H1 (cell line): ENCODE data around the gene MBD1. TPM values are rescaled to one million over a fixed set of nuclear protein-coding genes. Genes with fewer than 3 reads are reported as not detected.

Source experiments
- CTCF ChIA-PET: fragments of 300-600 bp; sonication (Branson Sonifier 250); formaldehyde crosslinking; loops from one replicate; lab custom pipeline; 2021; ENCODE audit not compliant: partially characterized antibody; lab: Charles Lee
- POLR2A ChIA-PET: fragments of 300-600 bp; sonication (Branson Sonifier 250); formaldehyde crosslinking; loops from one replicate; lab custom pipeline; 2021; ENCODE audit warnings: inconsistent platforms; ENCODE audit not compliant: partially characterized antibody; lab: Charles Lee
- DNase-seq, 2 experiments: peaks; one replicate each; pipeline versions ENCODE4 v3.0.0 to v3.0.0-alpha.2; 2010 to 2022; ENCODE audit warnings: low spot score in 2 of 2, low read depth in 1 of 2, mixed read lengths in 1 of 2
- FAIRE-seq: peaks from 2 replicates; lab custom pipeline; 2011; peaks lifted over from hg19 to GRCh38; lab: Jason Lieb, UNC
- H2AFZ ChIP-seq: 2 replicates; pipeline ENCODE4 v1.8.1; 2012; ENCODE audit warnings: low read length, inconsistent platforms
- H2AK5ac ChIP-seq: 2 replicates; pipeline ENCODE4 v1.6.1; 2013; ENCODE audit warnings: low read depth, low read length
- H2BK120ac ChIP-seq: replicated peaks from 2 replicates; pipeline ENCODE3; 2013; ENCODE audit warnings: low read depth, low read length, inconsistent platforms
- H2BK12ac ChIP-seq: 2 replicates; pipeline ENCODE4 v1.6.1; 2013; ENCODE audit warnings: low read depth, low read length
- H2BK15ac ChIP-seq: 2 replicates; pipeline ENCODE4 v1.6.1; 2013; ENCODE audit warnings: low read length
- H2BK20ac ChIP-seq: 2 replicates; pipeline ENCODE4 v1.6.1; 2013; ENCODE audit warnings: low read length
- H2BK5ac ChIP-seq: 2 replicates; pipeline ENCODE4 v1.6.1; 2013; ENCODE audit warnings: low read depth, low read length
- H3K14ac ChIP-seq: 2 replicates; pipeline ENCODE4 v1.6.1; 2013; ENCODE audit warnings: inconsistent platforms; ENCODE audit not compliant: insufficient read length
- H3K18ac ChIP-seq: 2 replicates; pipeline ENCODE4 v1.6.1; 2013; ENCODE audit warnings: low read length; ENCODE audit errors: extremely low read depth
- H3K23ac ChIP-seq: 2 replicates; pipeline ENCODE4 v1.6.1; 2013; ENCODE audit warnings: inconsistent platforms; ENCODE audit not compliant: insufficient read length
- H3K23me2 ChIP-seq: 2 replicates; pipeline ENCODE4 v1.6.1; 2013; ENCODE audit warnings: low read depth, low read length
- H3K27ac ChIP-seq: 2 replicates; pipeline ENCODE4 v1.6.1; 2011; ENCODE audit warnings: low read depth, low read length, inconsistent platforms
- H3K27me3 ChIP-seq, 4 experiments: replicated peaks in 1 of 4; 1 replicate in 1 of 4; 2 replicates in 3 of 4; pipeline versions ENCODE4 v1.6.1 to v1.8.1; 2011 to 2013; ENCODE audit warnings: low read length in 3 of 4, mild to moderate bottlenecking in 3 of 4, inconsistent platforms in 2 of 4, mixed read lengths in 2 of 4, moderate library complexity in 1 of 4; ENCODE audit not compliant: control insufficient read depth in 3 of 4, insufficient read depth in 3 of 4; ENCODE audit errors: extremely low read depth in 1 of 4
- H3K36me3 ChIP-seq, 4 experiments: 2 replicates each; pipeline versions ENCODE4 v1.6.1 to v1.8.1; 2011 to 2013; ENCODE audit warnings: mild to moderate bottlenecking in 4 of 4, low read length in 3 of 4, moderate library complexity in 2 of 4, control low read depth in 1 of 4, inconsistent platforms in 1 of 4; ENCODE audit not compliant: insufficient read depth in 4 of 4, control insufficient read depth in 2 of 4
- H3K4ac ChIP-seq: replicated peaks from 2 replicates; pipeline ENCODE3; 2013; ENCODE audit warnings: low read length, low read depth, mixed read lengths, inconsistent platforms; ENCODE audit not compliant: insufficient read length
- H3K4me1 ChIP-seq, 4 experiments: replicated peaks in 1 of 4; 1 replicate in 1 of 4; 2 replicates in 3 of 4; pipeline versions ENCODE4 v1.6.1 to v1.8.1; 2011 to 2013; ENCODE audit warnings: low read length in 3 of 4, inconsistent platforms in 2 of 4, mixed read lengths in 1 of 4; ENCODE audit not compliant: insufficient read depth in 4 of 4, control insufficient read depth in 3 of 4
- H3K4me2 ChIP-seq, 2 experiments: 2 replicates each; pipeline versions ENCODE4 v1.6.1 to v1.8.1; 2011 to 2013; ENCODE audit warnings: low read depth in 2 of 2, low read length in 2 of 2, control low read depth in 1 of 2, inconsistent platforms in 1 of 2, mild to moderate bottlenecking in 1 of 2; ENCODE audit not compliant: insufficient read depth in 1 of 2
- H3K4me3 ChIP-seq, 4 experiments: fragments of 200-600, 300-600 bp in 1 of 4; sonication (generic), shearing (Covaris generic), sonication (Bioruptor Twin) in 1 of 4; 2 replicates each; pipeline versions ENCODE4 v1.5.1 to v1.8.1; 2011 to 2016; ENCODE audit warnings: low read length in 4 of 4, low read depth in 3 of 4, control low read depth in 2 of 4, inconsistent platforms in 2 of 4, mild to moderate bottlenecking in 2 of 4, mixed read lengths in 1 of 4, moderate library complexity in 1 of 4; ENCODE audit not compliant: insufficient read depth in 2 of 4; ENCODE audit errors: extremely low read depth in 1 of 4
- H3K56ac ChIP-seq: replicated peaks from 2 replicates; pipeline ENCODE3; 2013; ENCODE audit warnings: low read depth, mild to moderate bottlenecking, mixed read lengths, low read length, inconsistent platforms; ENCODE audit not compliant: insufficient read length
- H3K79me1 ChIP-seq: 2 replicates; pipeline ENCODE4 v1.6.1; 2013; ENCODE audit warnings: low read depth, low read length, control low read depth
- H3K79me2 ChIP-seq, 2 experiments: 2 replicates each; pipeline versions ENCODE4 v1.6.1 to v1.8.1; 2012 to 2013; ENCODE audit warnings: low read length in 2 of 2, mild to moderate bottlenecking in 2 of 2, inconsistent platforms in 1 of 2; ENCODE audit not compliant: insufficient read depth in 2 of 2, control insufficient read depth in 1 of 2
- H3K9ac ChIP-seq, 4 experiments: replicated peaks in 1 of 4; 1 replicate in 1 of 4; 2 replicates in 3 of 4; pipeline versions ENCODE4 v1.6.1 to v1.8.1; 2011 to 2013; ENCODE audit warnings: low read depth in 3 of 4, low read length in 3 of 4, control low read depth in 2 of 4, mild to moderate bottlenecking in 2 of 4, moderate library complexity in 2 of 4, inconsistent platforms in 1 of 4; ENCODE audit errors: extremely low read depth in 1 of 4
- H3K9me3 ChIP-seq, 2 experiments: 2 replicates each; pipeline versions ENCODE4 v1.6.1 to v1.8.1; 2012 to 2013; ENCODE audit warnings: mild to moderate bottlenecking in 2 of 2, moderate library complexity in 2 of 2, control low read depth in 1 of 2, inconsistent platforms in 1 of 2, low read depth in 1 of 2, low read length in 1 of 2, mixed read lengths in 1 of 2; ENCODE audit not compliant: insufficient read depth in 2 of 2
- H4K20me1 ChIP-seq, 2 experiments: replicated peaks in 1 of 2; 2 replicates each; pipeline versions ENCODE3 to v1.8.1; 2011 to 2013; ENCODE audit warnings: inconsistent platforms in 2 of 2, low read length in 2 of 2, mild to moderate bottlenecking in 1 of 2; ENCODE audit not compliant: insufficient read depth in 2 of 2, control insufficient read depth in 1 of 2
- H4K5ac ChIP-seq: 2 replicates; pipeline ENCODE4 v1.6.1; 2013; ENCODE audit warnings: low read length, low read depth, mixed read lengths, inconsistent platforms; ENCODE audit not compliant: insufficient read length
- H4K8ac ChIP-seq: 2 replicates; pipeline ENCODE4 v1.8.0; 2013; ENCODE audit warnings: mild to moderate bottlenecking, moderate library complexity, low read length, inconsistent platforms; ENCODE audit not compliant: insufficient read depth; ENCODE audit errors: extremely low read depth
- H4K91ac ChIP-seq: replicated peaks from 2 replicates; pipeline ENCODE3; 2013; ENCODE audit warnings: low read length, mixed read lengths, inconsistent platforms; ENCODE audit not compliant: insufficient read length
- ASH2L ChIP-seq: fragments of 200-600, 300-600 bp; sonication (generic); IDR thresholded peaks from one replicate; pipeline ENCODE4 v1.7.1; 2017; ENCODE audit warnings: low read length
- BRCA1 ChIP-seq: IDR thresholded peaks from 2 replicates; pipeline ENCODE4 v1.6.1; 2012; ENCODE audit warnings: low read depth, low read length, improper control_type of control experiment
- CBX8 ChIP-seq: fragments of 300-800, 300-1000 bp; sonication (generic); IDR thresholded peaks from 2 replicates; pipeline ENCODE4 v1.7.1; 2016; ENCODE audit warnings: low read depth, low read length, borderline replicate concordance
- EGR1 ChIP-seq: IDR thresholded peaks from 2 replicates; pipeline ENCODE4 v1.6.1; 2011; ENCODE audit warnings: low read depth, low read length, borderline replicate concordance
- JUND ChIP-seq: IDR thresholded peaks from 2 replicates; pipeline ENCODE4 v1.6.1; 2011; ENCODE audit warnings: mild to moderate bottlenecking, improper control_type of control experiment, low read length
- RXRA ChIP-seq: IDR thresholded peaks from 2 replicates; pipeline ENCODE4 v1.6.1; 2011; ENCODE audit warnings: low read depth, mild to moderate bottlenecking, low read length, moderate library complexity; ENCODE audit not compliant: insufficient read depth
- YY1 ChIP-seq: IDR thresholded peaks from 2 replicates; pipeline ENCODE4 v1.6.1; 2011; ENCODE audit warnings: low read depth, mild to moderate bottlenecking, low read length
- WGBS, 2 experiments: shearing (Covaris generic) in 1 of 2; methylation state at CpG; one replicate each; pipeline versions ENCODE4 v1.1.6 to v1.1.7; 2013 to 2015; ENCODE audit warnings: low lambda C conversion rate in 2 of 2, mixed read lengths in 2 of 2, inconsistent platforms in 1 of 2, low coverage in 1 of 2, missing lambda C conversion rate in 1 of 2; ENCODE audit not compliant: insufficient replicate concordance in 2 of 2, insufficient coverage in 1 of 2, insufficient read length in 1 of 2; ENCODE audit errors: extremely low coverage in 1 of 2, missing lambda C conversion rate in 1 of 2; 5-methylcytosine and 5-hydroxymethylcytosine counted together
- polyA plus RNA-seq, 7 experiments: library from polyadenylated mRNA; depleted of rRNA in 3 of 7; stranded (reverse) in 5 of 7; unstranded in 2 of 7; fragments of >200 nt in 5 of 7; fragments of 200-250 nt in 2 of 7; gene quantifications; 1 replicate in 5 of 7; 2 replicates in 1 of 7; 4 replicates in 1 of 7; pipeline versions ENCODE4 v1.2.1 to v1.2.3, GENCODE V29; 2011 to 2013; ENCODE audit warnings: missing spikeins in 2 of 7, mixed read lengths in 2 of 7
- total RNA-seq: library from RNA; stranded (reverse); fragmentation: NEBNext Ultra II Directional; extraction: Animal tissue kit (Norgen Biotek cat#: 25700); gene quantifications from 2 replicates; pipeline ENCODE4 v1.2.1, GENCODE V29; 2021

MBD1 gene
- total and polyA plus RNA-seq, 2 of the 8 experiments (the other 6 are each of a cell fraction or from before 2014, with no cell fraction given) = 32.2 to 41.6 TPM

DNA sequence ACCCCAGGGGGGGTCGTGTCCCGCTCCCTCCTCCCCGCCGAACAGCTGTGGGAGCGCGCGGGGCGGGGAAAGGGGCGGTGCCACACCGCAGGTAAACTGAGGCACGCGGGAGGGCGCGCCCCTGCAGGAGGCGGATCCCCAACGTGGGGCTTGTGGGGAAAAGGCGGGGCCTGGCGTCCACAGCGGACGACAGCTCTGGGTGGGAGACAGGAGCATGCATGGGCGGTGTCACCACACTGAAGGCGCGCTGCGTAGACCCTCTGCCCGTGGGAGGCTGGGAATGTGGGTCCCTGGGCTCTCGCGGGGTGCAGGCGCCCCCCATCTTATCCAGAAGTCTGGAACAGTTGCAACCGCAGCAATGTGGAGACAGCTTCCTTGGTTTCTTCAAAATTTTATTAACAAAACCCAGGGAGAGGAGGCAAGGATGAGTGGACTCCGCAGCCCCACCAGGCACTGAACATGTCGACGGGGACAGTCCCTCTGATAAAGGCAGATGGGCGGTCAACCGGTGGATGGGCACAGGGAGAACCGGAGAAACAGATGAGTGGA is 723 bp upstream of the MBD1 start:
- WGBS, 2 experiments = 52% methylated on average over 23 of the region's 35 CpGs; no CpG with 5 or more reads in 1 of the 2 experiments
- peak overlapping the region; percentile 49 for H3K56ac ChIP-seq
- no peak for DNase-seq

More for the DNA sequence above, 723 bp upstream of the MBD1 start:
- 0 out of 2 replicates have a peak overlapping the region, but pooled peaks have one; percentile 44 for H3K27ac ChIP-seq
- no peak overlapping the region for H2BK15ac ChIP-seq
- H2BK5ac ChIP-seq = peak overlapping the region; percentile 92; the same call in 1 of the 2 replicates
- peaks cover 16% of the 10 kb centered on the region for H3K23me2 ChIP-seq
- H4K20me1 ChIP-seq = peaks cover 0 to 6% of the 10 kb centered on the region in 2 experiments
- peak overlapping the region in 3 of 4 experiments; percentile 60 to 67 (median 66); a peak in 5 of 7 replicates for H3K9ac ChIP-seq
- H3K36me3 ChIP-seq = peaks cover 3 to 26% (median 22%) of the 10 kb centered on the region in 4 experiments
- no peaks in the 10 kb centered on the region for H3K9me3 ChIP-seq
- H3K14ac ChIP-seq = no peak overlapping the region
- no peak for FAIRE-seq
- peak overlapping the region; percentile 93 to 97 (median 94) for H3K4me3 ChIP-seq
- no peaks in the 10 kb centered on the region for H3K27me3 ChIP-seq
- peaks cover 0 to 13% (median 6%) of the 10 kb centered on the region in 4 experiments; a peak in 5 of 7 replicates for H3K4me1 ChIP-seq
- POLR2A ChIA-PET = interaction anchor here (0.6 to 1.3 kb wide), 7 partner anchors 12 to 118 kb away, joined by 3 to 6 read pairs (median 4); no protein-coding TSS in a partner anchor
- no peak overlapping the region for H2BK20ac ChIP-seq
- no peak overlapping the region for H3K4ac ChIP-seq
- H3K79me1 ChIP-seq = peaks cover 6% of the 10 kb centered on the region; the same call in 1 of the 2 replicates
- peak overlapping the region; percentile 93 for H4K91ac ChIP-seq
- no peak for TF ChIP-seq ASH2L
- no peak for TF ChIP-seq YY1
- TF ChIP-seq BRCA1 = no peak
- 0 out of 2 replicates have a peak, but pooled peaks have one; percentile 0 for TF ChIP-seq JUND
- no peak for TF ChIP-seq CBX8
- TF ChIP-seq RXRA = no peak
- no peak for TF ChIP-seq EGR1
- TF ChIP-seq, all 59 proteins: peak for 1
- Histone ChIP-seq H4K8ac (peak overlapping the region; percentile 85; the same call in 1 of the 2 replicates), H2AK5ac (no peak overlapping the region), H2BK120ac (no peak overlapping the region), H2AFZ (no peak overlapping the region; the same call in 1 of the 2 replicates), H3K79me2 (peaks cover 0 to 27% of the 10 kb centered on the region in 2 experiments; a peak in 2 of 4 replicates), H3K18ac (0 out of 2 replicates have a peak overlapping the region, but pooled peaks have one; percentile 85), H4K5ac (peak overlapping the region; percentile 94), H3K23ac (no peak overlapping the region), H2BK12ac (no peak overlapping the region), H3K4me2 (peak overlapping the region; percentile 91 to 97)
- CTCF ChIA-PET = interaction anchor here (0.7 to 3.2 kb wide), 9 partner anchors 13 to 264 kb away, joined by 3 to 16 read pairs (median 3); no protein-coding TSS in a partner anchor
